ENCODE data around the gene CFAP46. TPM values are rescaled to one million over a fixed set of nuclear protein-coding genes. Genes with fewer than 3 reads are reported as not detected.
A peak's percentile ranks its signal among the peaks of the same experiment; 100 is the strongest.

Gene CFAP46
- total and polyA plus RNA-seq, 3 experiments from 2014 or later, result 0.09 TPM; not detected in 2

GRCh38 chr10:132921818-132922807 lies 20.3 kb downstream of the CFAP46 start:
- Mint-ChIP-seq H3K4me3 (no peak overlapping the region), H3K27ac (no peak overlapping the region), H3K9me3 (no peaks in the 10 kb centered on the region), H3K27me3 (no peaks in the 10 kb centered on the region), H3K4me1 (no peaks in the 10 kb centered on the region), H3K36me3 (no peaks in the 10 kb centered on the region)
- POLR2A ChIA-PET, result no interaction called here
- no peak for DNase-seq
- H3K9me3 ChIP-seq (ENCODE audit: low read length), result no peaks in the 10 kb centered on the region
- CTCF ChIA-PET, result no interaction called here
- H3K4me1 ChIP-seq (ENCODE audit: insufficient read depth, low read length), result no peaks in the 10 kb centered on the region
- H3K27ac ChIP-seq (ENCODE audit: low read depth, low read length), result no peak overlapping the region
- no peaks in the 10 kb centered on the region for H3K36me3 ChIP-seq (ENCODE audit: insufficient read depth, low read length)
- no peaks in the 10 kb centered on the region for H3K27me3 ChIP-seq (ENCODE audit: insufficient read depth, low read length, poor library complexity, severe bottlenecking)
- H3K4me3 ChIP-seq (ENCODE audit: low read length), result no peak overlapping the region

- POLR2A ChIA-PET, result no interaction called here
- no peaks in the 10 kb centered on the region for H3K27me3 ChIP-seq (ENCODE audit: insufficient read depth, low read length, poor library complexity, severe bottlenecking)
- H3K27ac Mint-ChIP-seq, result no peak overlapping the region
- no peaks in the 10 kb centered on the region for H3K36me3 ChIP-seq (ENCODE audit: insufficient read depth, low read length)
- no peaks in the 10 kb centered on the region for H3K9me3 Mint-ChIP-seq
- no peak overlapping the region for H3K4me3 Mint-ChIP-seq
- no peaks in the 10 kb centered on the region for H3K27me3 Mint-ChIP-seq
- no peaks in the 10 kb centered on the region for H3K36me3 Mint-ChIP-seq
- no peak overlapping the region for H3K4me3 ChIP-seq (ENCODE audit: low read length)
- peak in 1 of 5 donors; percentile 37 for DNase-seq
- H3K27ac ChIP-seq (ENCODE audit: low read depth, low read length), result no peak overlapping the region
- CTCF ChIA-PET, result no interaction called here
- no peaks in the 10 kb centered on the region for H3K9me3 ChIP-seq (ENCODE audit: low read length)
- H3K4me1 Mint-ChIP-seq, result no peaks in the 10 kb centered on the region
- no peaks in the 10 kb centered on the region for H3K4me1 ChIP-seq (ENCODE audit: insufficient read depth, low read length)
Measured at GRCh38 chr10:132921086-132921485, 21.3 kb downstream of the CFAP46 start.

- DNase-seq, result peak in 1 of 5 donors; percentile 35
- Mint-ChIP-seq H3K4me3 (no peak overlapping the region), H3K27ac (no peak overlapping the region), H3K36me3 (no peaks in the 10 kb centered on the region), H3K27me3 (no peaks in the 10 kb centered on the region), H3K9me3 (no peaks in the 10 kb centered on the region), H3K4me1 (no peaks in the 10 kb centered on the region)
- no peaks in the 10 kb centered on the region for H3K36me3 ChIP-seq (ENCODE audit: insufficient read depth, low read length)
- no peak overlapping the region for H3K27ac ChIP-seq (ENCODE audit: low read depth, low read length)
- no peaks in the 10 kb centered on the region for H3K9me3 ChIP-seq (ENCODE audit: low read length)
- no peaks in the 10 kb centered on the region for H3K27me3 ChIP-seq (ENCODE audit: insufficient read depth, low read length, poor library complexity, severe bottlenecking)
- no peaks in the 10 kb centered on the region for H3K4me1 ChIP-seq (ENCODE audit: insufficient read depth, low read length)
- H3K4me3 ChIP-seq (ENCODE audit: low read length), result no peak overlapping the region
- ChIA-PET CTCF (no interaction called here), POLR2A (no interaction called here)
Measured at GRCh38 chr10:132920101-132920925, 22.1 kb downstream of the CFAP46 start.

GRCh38 chr10:132919374-132920100 lies 22.8 kb downstream of the CFAP46 start:
- no peak overlapping the region for H3K4me3 ChIP-seq (ENCODE audit: low read length)
- ChIA-PET POLR2A (no interaction called here), CTCF (no interaction called here)
- H3K27me3 Mint-ChIP-seq, result no peaks in the 10 kb centered on the region
- H3K9me3 ChIP-seq (ENCODE audit: low read length), result no peaks in the 10 kb centered on the region
- peak in 1 of 5 donors; percentile 33 for DNase-seq
- no peaks in the 10 kb centered on the region for H3K27me3 ChIP-seq (ENCODE audit: insufficient read depth, low read length, poor library complexity, severe bottlenecking)
- no peak overlapping the region for H3K4me3 Mint-ChIP-seq
- H3K4me1 ChIP-seq (ENCODE audit: insufficient read depth, low read length), result no peaks in the 10 kb centered on the region
- H3K36me3 ChIP-seq (ENCODE audit: insufficient read depth, low read length), result no peaks in the 10 kb centered on the region
- no peaks in the 10 kb centered on the region for H3K9me3 Mint-ChIP-seq
- H3K27ac ChIP-seq (ENCODE audit: low read depth, low read length), result no peak overlapping the region
- no peaks in the 10 kb centered on the region for H3K36me3 Mint-ChIP-seq
- no peaks in the 10 kb centered on the region for H3K4me1 Mint-ChIP-seq
- no peak overlapping the region for H3K27ac Mint-ChIP-seq

GRCh38 chr10:132918617-132919373 lies 23.6 kb downstream of the CFAP46 start:
- peak in 1 of 5 donors; percentile 40 for DNase-seq
- Mint-ChIP-seq H3K36me3 (no peaks in the 10 kb centered on the region), H3K4me1 (no peaks in the 10 kb centered on the region), H3K4me3 (no peak overlapping the region), H3K9me3 (no peaks in the 10 kb centered on the region), H3K27me3 (no peaks in the 10 kb centered on the region), H3K27ac (no peak overlapping the region)
- no peaks in the 10 kb centered on the region for H3K36me3 ChIP-seq (ENCODE audit: insufficient read depth, low read length)
- POLR2A ChIA-PET, result no interaction called here
- H3K27ac ChIP-seq (ENCODE audit: low read depth, low read length), result no peak overlapping the region
- H3K4me3 ChIP-seq (ENCODE audit: low read length), result no peak overlapping the region
- H3K27me3 ChIP-seq (ENCODE audit: insufficient read depth, low read length, poor library complexity, severe bottlenecking), result no peaks in the 10 kb centered on the region
- no peaks in the 10 kb centered on the region for H3K4me1 ChIP-seq (ENCODE audit: insufficient read depth, low read length)
- CTCF ChIA-PET, result no interaction called here
- no peaks in the 10 kb centered on the region for H3K9me3 ChIP-seq (ENCODE audit: low read length)

GRCh38 chr10:132918264-132918616 lies 24.1 kb downstream of the CFAP46 start:
- H3K36me3 Mint-ChIP-seq, result no peaks in the 10 kb centered on the region

GRCh38 chr10:132916956-132917666 lies 25.3 kb downstream of the CFAP46 start:
- H3K36me3 ChIP-seq (ENCODE audit: insufficient read depth, low read length), result no peaks in the 10 kb centered on the region
- ChIA-PET CTCF (no interaction called here), POLR2A (no interaction called here)
- DNase-seq, result peak in 1 of 5 donors; percentile 37
- Mint-ChIP-seq H3K4me3 (no peak overlapping the region), H3K9me3 (no peaks in the 10 kb centered on the region), H3K27ac (no peak overlapping the region), H3K36me3 (no peaks in the 10 kb centered on the region), H3K4me1 (no peaks in the 10 kb centered on the region), H3K27me3 (no peaks in the 10 kb centered on the region)
- H3K9me3 ChIP-seq (ENCODE audit: low read length), result no peaks in the 10 kb centered on the region
- no peak overlapping the region for H3K27ac ChIP-seq (ENCODE audit: low read depth, low read length)
- H3K27me3 ChIP-seq (ENCODE audit: insufficient read depth, low read length, poor library complexity, severe bottlenecking), result no peaks in the 10 kb centered on the region
- H3K4me3 ChIP-seq (ENCODE audit: low read length), result no peak overlapping the region
- H3K4me1 ChIP-seq (ENCODE audit: insufficient read depth, low read length), result no peaks in the 10 kb centered on the region

More at GRCh38 chr10:132918264-132918616, 24.1 kb downstream of the CFAP46 start:
- no peaks in the 10 kb centered on the region for H3K9me3 Mint-ChIP-seq
- H3K4me1 ChIP-seq (ENCODE audit: insufficient read depth, low read length), result no peaks in the 10 kb centered on the region
- H3K27me3 ChIP-seq (ENCODE audit: insufficient read depth, low read length, poor library complexity, severe bottlenecking), result no peaks in the 10 kb centered on the region
- CTCF ChIA-PET, result no interaction called here
- no peak overlapping the region for H3K27ac ChIP-seq (ENCODE audit: low read depth, low read length)
- no peaks in the 10 kb centered on the region for H3K36me3 ChIP-seq (ENCODE audit: insufficient read depth, low read length)
- H3K9me3 ChIP-seq (ENCODE audit: low read length), result no peaks in the 10 kb centered on the region
- no peaks in the 10 kb centered on the region for H3K4me1 Mint-ChIP-seq
- no peaks in the 10 kb centered on the region for H3K27me3 Mint-ChIP-seq
- H3K4me3 ChIP-seq (ENCODE audit: low read length), result no peak overlapping the region
- H3K4me3 Mint-ChIP-seq, result no peak overlapping the region
- H3K27ac Mint-ChIP-seq, result no peak overlapping the region
- POLR2A ChIA-PET, result no interaction called here
- no peak for DNase-seq

All from CD8-positive, alpha-beta memory T cell (primary cell).